ENCODE measurements around the gene CACTIN.

GRCh38 chr19:3671680-3672574 lies 45.3 kb upstream of the CACTIN start:
- TF ChIP-seq CTCF (IDR thresholded peaks at IDR 0.05 in 2 of 3, conservative IDR thresholded peaks at IDR 0.05 in 1 of 3; ENCODE audit: borderline replicate concordance in 1 of 3, insufficient read depth in 1 of 3, low read depth in 2 of 3, low read length in 2 of 3) (no peak), SIN3A (IDR thresholded peaks at IDR 0.05; ENCODE audit: low read depth) (no peak), ZNF274 (IDR thresholded peaks at IDR 0.05; ENCODE audit: low read depth, low read length) (no peak), EZH2phosphoT487 (IDR thresholded peaks at IDR 0.05; ENCODE audit: borderline replicate concordance) (no peak), RAD21 (IDR thresholded peaks at IDR 0.05; ENCODE audit: low read depth) (no peak), CEBPB (IDR thresholded peaks at IDR 0.05; ENCODE audit: low read depth) (no peak)
